Mononuclear cell (primary cell): ENCODE data around the gene MGMT. TPM values are rescaled to one million over a fixed set of nuclear protein-coding genes. Genes with fewer than 3 reads are reported as not detected.

Source experiments
- H3K27me3 ChIP-seq: 2 replicates; pipeline ENCODE4 v1.6.0; 2011; ENCODE audit warnings: low read length, control low read depth; ENCODE audit not compliant: insufficient read depth
- H3K4me1 ChIP-seq: 2 replicates; pipeline ENCODE4 v1.5.1; 2011; ENCODE audit warnings: mild to moderate bottlenecking, low read length, control low read depth; ENCODE audit not compliant: insufficient read depth
- H3K4me3 ChIP-seq: 2 replicates; pipeline ENCODE4 v1.5.1; 2011; ENCODE audit warnings: mild to moderate bottlenecking, low read length, moderate library complexity
- H3K9me3 ChIP-seq: 2 replicates; pipeline ENCODE4 v1.5.1; 2011; ENCODE audit warnings: low read depth, mild to moderate bottlenecking, control low read depth, low read length
- total RNA-seq: library from RNA; depleted of rRNA; stranded (reverse); fragments of >200 nt; gene quantifications from one replicate; pipeline ENCODE4 v1.2.3, GENCODE V29; 2012

The MGMT gene
- total RNA-seq, 1 donor: 10.3 TPM

DNA sequence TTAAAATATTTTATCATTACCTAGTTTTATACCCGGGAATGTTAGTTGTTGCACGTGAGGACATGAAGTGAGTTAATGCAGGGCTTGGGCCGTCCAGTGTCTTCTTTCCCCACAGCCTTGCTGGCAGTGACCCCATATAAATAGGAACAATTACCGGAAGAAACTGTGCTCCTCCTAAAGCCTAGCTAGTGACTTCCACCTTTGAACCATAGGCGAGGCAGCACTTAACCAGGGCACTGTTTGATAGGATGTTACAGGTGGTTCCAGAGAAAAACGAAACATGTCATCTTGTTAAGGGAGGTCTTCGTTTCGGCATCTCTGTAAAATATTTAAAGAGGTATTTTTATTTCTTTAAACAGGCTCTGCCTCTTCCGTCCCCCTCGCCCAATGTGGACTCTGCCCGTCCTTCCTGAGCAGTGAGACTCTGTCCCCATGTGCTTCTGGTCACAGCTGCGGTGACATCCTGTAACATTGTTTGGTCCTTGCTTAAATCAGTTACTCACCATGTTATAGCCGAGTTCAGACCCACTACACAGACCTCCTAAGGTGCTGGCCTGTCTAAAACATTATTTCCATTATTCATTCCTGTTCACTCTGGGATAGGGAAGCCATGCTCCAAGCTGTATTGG lies 145.6 kb downstream of the MGMT start:
- Histone ChIP-seq H3K4me1 (no peaks in the 10 kb centered on the region), H3K27me3 (no peaks in the 10 kb centered on the region), H3K9me3 (no peaks in the 10 kb centered on the region), H3K4me3 (no peak overlapping the region)

DNA sequence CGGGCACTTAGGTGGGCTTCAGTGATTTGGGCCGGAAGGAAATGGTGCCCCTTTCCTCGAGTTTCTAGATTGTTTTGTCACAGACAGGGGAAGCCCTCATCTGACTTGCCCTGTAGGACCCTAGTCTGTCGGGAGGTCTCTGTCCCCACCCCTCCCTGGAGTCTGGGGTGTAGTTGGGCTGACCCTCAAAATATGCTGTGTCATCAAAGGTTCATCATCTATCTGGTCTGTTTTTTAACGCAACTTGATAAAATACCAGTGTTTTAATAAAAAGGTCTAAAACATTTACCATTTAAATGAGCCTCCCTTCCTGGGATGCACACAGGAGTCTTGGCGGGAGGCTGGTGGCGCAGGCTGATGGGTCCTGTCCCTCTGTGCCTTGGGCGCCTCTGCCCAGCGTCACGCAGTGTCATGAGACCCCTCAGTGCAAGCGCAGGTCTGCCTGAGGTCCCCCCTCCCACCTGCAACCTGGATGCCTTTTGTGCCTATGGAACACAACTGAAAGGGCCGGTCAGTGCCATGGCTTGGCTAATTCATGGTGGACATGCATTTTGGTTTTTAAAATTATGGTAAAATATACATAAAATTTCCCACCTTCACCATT lies 146.4 kb downstream of the MGMT start:
- Histone ChIP-seq H3K27me3 (no peaks in the 10 kb centered on the region), H3K9me3 (no peaks in the 10 kb centered on the region), H3K4me3 (no peak overlapping the region), H3K4me1 (no peaks in the 10 kb centered on the region)

DNA sequence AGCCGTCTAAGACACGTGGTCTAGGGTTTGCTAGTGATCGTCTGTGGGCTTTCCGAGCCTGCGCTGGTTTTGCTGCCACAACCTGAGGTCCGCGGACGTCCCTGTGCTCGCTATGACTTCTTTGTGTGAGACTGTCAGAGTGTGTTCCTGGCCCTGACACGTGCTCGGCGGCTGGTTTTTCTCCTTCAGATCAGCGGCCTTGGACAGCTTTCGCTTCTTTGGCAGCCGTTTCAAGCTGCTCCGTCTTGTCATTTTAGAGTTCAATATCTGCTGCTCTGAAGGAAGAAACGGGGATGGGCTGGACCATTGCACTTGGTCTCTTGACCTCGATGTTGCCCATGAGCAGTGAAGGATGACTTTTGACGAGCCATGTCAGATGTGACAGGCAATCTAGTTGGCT lies 147.3 kb downstream of the MGMT start:
- Histone ChIP-seq H3K4me3 (no peak overlapping the region), H3K27me3 (no peaks in the 10 kb centered on the region), H3K4me1 (no peaks in the 10 kb centered on the region), H3K9me3 (no peaks in the 10 kb centered on the region)

DNA sequence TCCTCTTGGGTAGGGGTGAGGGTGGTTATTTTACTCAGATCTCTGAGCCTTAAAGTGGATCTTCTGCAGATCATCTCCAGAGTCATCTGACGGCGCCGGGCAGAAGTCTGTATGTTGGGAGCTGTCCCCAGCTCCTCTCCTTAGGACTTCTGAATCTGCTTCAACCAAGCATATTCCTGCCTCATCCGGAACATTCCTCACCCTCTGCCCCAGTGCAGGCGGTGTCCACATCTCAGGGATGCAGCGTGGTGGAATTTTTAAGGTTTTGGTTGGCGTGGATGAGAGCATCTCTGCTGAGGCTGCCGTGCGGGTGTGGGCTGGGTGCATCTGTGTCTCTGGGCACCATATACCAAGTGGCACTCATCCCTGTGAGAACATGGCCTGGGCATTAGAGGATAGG lies 148.3 kb downstream of the MGMT start:
- Histone ChIP-seq H3K9me3 (no peaks in the 10 kb centered on the region), H3K27me3 (no peaks in the 10 kb centered on the region), H3K4me3 (no peak overlapping the region), H3K4me1 (no peaks in the 10 kb centered on the region)

DNA sequence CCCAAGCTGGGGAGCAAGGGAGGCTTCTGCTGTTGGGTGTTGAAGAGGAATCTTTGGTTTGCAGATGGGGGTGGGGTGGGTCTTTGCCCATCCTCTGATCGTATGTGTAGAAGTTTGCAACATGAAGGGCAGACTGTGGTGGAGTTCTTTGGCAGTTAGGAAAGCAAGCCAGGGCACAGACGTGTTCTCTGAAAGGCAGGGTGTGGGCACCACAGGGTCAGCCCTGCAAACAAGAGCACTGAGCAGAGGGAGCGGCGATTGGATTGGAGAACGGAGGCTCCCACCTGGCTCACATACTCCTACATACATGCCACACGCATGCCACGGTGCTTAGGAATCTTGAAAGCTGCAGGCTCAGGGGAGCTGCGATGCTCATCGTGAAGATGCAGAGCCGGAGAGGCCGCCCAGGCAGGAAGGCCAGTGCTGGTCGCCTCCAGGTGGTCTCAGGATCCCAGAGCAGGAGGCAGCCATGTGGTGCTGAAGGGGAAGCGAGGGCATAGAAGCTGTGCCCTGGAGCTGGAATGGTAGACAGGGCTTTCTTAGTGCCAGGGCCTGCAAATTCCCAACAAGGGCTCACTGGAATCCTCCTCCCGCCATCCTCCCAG lies 149.0 kb downstream of the MGMT start:
- no peak overlapping the region for H3K4me3 ChIP-seq
- no peaks in the 10 kb centered on the region for H3K4me1 ChIP-seq

DNA sequence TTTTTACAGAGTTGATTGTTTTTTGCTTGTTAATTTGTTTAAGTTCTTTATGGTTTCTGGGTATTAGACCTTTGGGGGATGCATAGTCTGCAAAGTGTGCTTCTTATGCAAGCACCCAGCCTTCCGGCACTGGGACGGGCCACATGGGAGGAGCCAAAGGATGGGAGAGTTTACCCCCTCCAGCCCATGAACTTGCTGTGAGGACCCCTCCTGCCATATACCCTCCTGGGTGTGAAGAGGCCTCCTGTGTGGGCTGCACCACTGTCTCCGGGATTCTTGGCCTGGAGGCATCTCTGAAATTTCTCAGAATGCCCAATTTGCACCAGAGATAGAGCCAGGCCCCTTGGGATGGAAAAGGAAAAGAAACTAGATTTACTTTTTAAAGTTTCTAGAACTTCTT lies 150.7 kb downstream of the MGMT start:
- Histone ChIP-seq H3K9me3 (no peaks in the 10 kb centered on the region), H3K27me3 (no peaks in the 10 kb centered on the region)

More for the DNA sequence above, 149.0 kb downstream of the MGMT start:
- Histone ChIP-seq H3K9me3 (no peaks in the 10 kb centered on the region), H3K27me3 (no peaks in the 10 kb centered on the region)

DNA sequence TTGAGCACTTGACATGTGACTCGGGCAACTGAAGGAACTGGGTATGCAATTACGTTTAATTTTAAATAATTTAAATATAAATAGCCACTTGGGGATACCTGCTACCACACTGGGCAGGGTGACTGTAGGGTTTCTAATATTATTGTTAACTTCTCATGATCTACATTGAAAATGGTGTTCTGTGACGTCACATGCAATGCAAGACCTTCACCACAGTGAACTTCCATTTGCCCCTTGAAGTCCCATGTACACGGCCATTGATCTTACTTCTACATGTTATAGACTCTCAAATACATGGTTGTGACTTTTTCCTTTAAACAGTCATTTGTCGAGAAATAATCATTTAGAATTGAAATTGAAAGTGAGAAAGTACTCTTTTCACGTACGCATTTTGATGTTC lies 154.0 kb downstream of the MGMT start:
- Histone ChIP-seq H3K4me1 (no peaks in the 10 kb centered on the region), H3K4me3 (no peak overlapping the region), H3K27me3 (no peaks in the 10 kb centered on the region), H3K9me3 (no peaks in the 10 kb centered on the region)

More for the DNA sequence above, 150.7 kb downstream of the MGMT start:
- Histone ChIP-seq H3K4me3 (no peak overlapping the region), H3K4me1 (no peaks in the 10 kb centered on the region)

DNA sequence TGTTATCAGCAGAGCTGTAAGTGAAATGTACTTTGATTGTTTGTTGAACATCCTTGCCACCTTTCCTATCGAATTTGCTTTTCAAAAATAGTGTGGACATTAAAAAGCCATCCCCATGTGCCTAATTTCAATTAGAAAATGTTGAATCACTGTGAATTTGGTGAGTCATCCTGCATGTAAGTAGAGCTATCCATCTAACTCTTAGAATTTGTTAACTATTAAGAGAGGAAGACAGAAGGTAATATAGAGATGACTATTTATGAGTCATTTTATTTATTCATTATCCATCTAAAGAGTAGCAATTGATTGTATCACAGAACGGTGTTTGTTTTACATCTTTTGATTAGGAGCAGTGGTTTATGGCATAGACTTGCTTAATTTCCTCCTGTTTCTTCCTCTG lies 154.7 kb downstream of the MGMT start:
- no peak overlapping the region for H3K4me3 ChIP-seq
- no peaks in the 10 kb centered on the region for H3K27me3 ChIP-seq
- H3K9me3 ChIP-seq: no peaks in the 10 kb centered on the region
- no peaks in the 10 kb centered on the region for H3K4me1 ChIP-seq

DNA sequence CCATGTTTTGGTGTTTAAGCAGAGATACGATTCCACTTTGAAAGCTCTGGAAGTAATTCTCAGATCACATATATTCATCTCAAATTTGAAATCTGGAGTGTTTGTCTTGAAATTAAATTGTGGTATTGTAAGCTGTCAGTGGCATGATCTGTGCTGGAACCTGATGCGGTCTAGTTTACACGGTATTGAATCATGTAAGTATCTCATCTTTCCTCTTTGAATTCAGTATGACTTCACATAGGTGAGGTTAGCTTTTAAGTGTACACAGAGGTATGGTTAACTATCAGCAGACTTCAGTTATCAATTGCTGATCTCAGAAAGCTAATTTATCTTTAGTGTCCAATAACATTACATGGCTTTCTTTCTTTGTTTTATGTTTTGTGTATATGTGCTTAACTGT lies 155.2 kb downstream of the MGMT start:
- H3K4me3 ChIP-seq: no peak overlapping the region
- no peaks in the 10 kb centered on the region for H3K9me3 ChIP-seq
- no peaks in the 10 kb centered on the region for H3K27me3 ChIP-seq
- no peaks in the 10 kb centered on the region for H3K4me1 ChIP-seq

DNA sequence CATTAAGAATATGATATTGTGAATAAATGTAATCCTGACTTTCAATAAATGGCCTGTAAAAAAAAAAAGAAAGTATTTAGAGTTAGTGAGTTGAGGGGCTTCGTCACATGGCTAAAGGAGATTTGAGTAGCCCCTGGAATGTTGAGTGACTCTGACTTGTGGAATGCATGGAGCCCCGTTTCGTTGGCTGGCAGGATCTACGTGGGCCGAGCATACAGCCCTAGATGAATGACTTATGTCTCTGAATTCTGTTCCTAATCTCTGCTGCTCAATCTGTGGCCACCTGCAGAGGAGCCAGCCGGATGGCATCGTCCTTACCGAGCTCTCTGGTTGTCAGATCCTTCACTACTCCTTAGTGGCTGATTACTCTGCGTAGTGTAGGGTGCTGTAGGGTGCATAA lies 155.7 kb downstream of the MGMT start:
- Histone ChIP-seq H3K4me1 (no peaks in the 10 kb centered on the region), H3K4me3 (no peak overlapping the region), H3K27me3 (no peaks in the 10 kb centered on the region), H3K9me3 (no peaks in the 10 kb centered on the region)

DNA sequence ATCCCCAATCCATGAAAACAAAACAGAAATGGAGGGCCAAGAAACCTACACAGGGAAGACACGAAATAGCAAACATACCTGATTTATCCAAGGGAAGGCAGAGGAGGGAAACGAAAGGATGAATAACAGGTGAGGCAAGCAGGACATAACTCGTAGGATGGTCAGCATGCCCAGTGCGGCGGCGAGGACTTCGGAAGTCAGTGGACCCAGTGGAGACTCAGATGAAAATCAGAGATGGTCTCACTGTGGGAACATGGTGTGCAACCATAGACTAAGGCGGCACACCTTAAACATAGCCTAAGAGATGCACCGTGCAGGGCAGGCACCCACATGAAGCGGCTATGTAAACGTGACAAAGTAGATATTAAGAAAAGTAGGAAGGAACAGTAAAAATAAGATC lies 157.5 kb downstream of the MGMT start:
- H3K9me3 ChIP-seq: no peaks in the 10 kb centered on the region
- no peak overlapping the region for H3K4me3 ChIP-seq
- H3K27me3 ChIP-seq: no peaks in the 10 kb centered on the region
- H3K4me1 ChIP-seq: no peaks in the 10 kb centered on the region

DNA sequence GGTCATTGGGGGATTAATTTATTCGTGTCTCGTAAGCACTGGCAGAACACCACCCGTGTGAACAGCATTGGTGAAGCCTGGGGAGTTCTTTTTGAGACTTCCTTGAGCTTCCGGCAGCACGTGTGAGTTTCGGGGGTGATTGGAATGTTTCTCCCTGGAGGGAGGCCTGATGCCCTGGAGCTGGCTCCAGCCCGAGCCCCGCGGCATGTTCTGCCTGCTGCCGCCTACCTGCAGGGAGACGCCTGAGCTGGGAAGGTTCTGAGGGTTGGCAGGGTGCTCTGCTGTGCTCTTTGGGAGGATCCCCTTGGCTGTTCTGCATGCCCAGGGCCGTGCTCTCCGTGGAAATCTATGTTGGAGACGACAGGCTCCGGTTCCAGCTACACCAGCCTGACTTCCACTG lies 159.3 kb downstream of the MGMT start:
- H3K4me1 ChIP-seq: no peaks in the 10 kb centered on the region
- H3K27me3 ChIP-seq: no peaks in the 10 kb centered on the region
- no peaks in the 10 kb centered on the region for H3K9me3 ChIP-seq
- H3K4me3 ChIP-seq: no peak overlapping the region

DNA sequence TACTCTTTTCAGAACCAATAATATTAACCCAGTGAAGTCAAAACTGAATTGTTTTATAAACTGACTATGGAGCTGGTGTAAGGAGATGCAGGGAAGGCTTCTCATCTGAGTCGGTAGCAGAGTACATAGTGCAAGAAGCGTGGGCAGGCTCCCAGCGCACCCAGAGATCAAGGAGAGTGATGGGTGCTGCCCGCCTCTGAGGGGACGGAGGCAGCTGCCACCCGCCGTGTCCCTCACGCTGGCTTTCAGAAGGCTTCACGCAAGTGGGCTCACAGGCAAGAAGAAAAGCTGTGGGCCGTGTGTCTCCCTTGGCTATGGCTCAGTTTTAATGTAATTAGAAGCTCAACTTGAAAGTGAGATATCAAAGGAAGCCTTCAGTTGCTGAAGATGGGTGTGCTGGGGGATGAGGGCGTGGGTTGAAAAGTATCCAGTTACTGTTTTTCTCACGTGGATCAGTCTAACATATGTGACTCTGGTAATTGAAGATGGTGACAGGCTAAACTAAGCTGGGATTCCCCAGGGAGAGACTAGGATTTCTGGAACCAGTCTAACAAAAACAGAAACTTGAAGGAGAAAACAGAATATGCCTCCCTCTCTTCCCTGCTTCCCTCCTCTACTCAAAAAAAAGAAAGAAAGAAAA lies 159.9 kb downstream of the MGMT start:
- H3K4me1 ChIP-seq: no peaks in the 10 kb centered on the region
- no peaks in the 10 kb centered on the region for H3K9me3 ChIP-seq
- no peak overlapping the region for H3K4me3 ChIP-seq
- H3K27me3 ChIP-seq: no peaks in the 10 kb centered on the region

DNA sequence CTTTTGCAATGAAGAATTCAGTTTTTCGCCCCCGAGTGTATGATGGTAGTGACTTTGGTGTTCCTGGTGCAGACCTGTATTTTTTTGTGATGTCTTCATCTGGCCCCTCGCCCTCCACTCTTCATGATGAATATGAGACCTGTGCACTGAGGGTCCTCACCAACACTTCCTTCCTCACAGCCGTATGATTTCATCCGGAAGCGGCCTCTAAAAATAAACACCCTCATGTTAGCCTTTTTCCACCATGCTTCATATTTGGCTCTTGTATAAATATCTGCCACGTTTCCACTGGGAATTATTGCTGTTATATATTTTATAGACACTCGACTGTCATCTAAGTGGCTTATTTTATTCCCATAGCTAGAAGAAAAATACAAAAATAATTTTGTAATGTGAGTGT lies 160.4 kb downstream of the MGMT start:
- H3K4me1 ChIP-seq: no peaks in the 10 kb centered on the region
- no peaks in the 10 kb centered on the region for H3K27me3 ChIP-seq
- H3K4me3 ChIP-seq: no peak overlapping the region
- H3K9me3 ChIP-seq: no peaks in the 10 kb centered on the region

DNA sequence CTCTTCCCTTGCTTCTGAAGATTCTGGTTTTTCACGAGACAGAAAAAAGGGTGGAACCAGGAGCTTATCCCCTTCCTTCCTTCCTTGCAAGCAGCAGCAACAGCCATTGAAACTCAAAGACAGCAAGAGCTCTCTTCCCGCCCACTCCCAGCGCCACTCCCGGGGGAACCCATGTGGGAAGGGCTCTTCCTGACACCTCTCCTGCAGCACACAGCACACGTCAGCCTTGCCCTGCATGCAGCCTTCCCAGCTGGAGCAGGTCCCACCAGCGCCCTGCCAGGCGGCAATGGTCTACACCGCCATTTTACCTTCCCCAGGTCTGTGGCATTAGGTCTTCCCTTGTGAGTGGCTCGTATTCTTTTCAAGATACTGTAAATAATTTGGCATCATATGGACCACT lies 161.8 kb downstream of the MGMT start:
- Histone ChIP-seq H3K9me3 (no peaks in the 10 kb centered on the region), H3K4me1 (no peaks in the 10 kb centered on the region), H3K27me3 (no peaks in the 10 kb centered on the region), H3K4me3 (no peak overlapping the region)
